ENCODE data around the gene HSCB.
"Not testable (repeated sequence)": the region's sequence is repeated elsewhere in the genome, so short reads cannot be mapped to it uniquely, and the experiment has no call there.

HSCB gene

GRCh38 chr22:28791841-28792490, 50.1 kb downstream of the HSCB start:
- no peak for DNase-seq (ENCODE audit: low spot score)

- DNase-seq (ENCODE audit: low spot score), result no peak
Observed at GRCh38 chr22:28792491-28793383, 50.9 kb downstream of the HSCB start.

- DNase-seq (ENCODE audit: low spot score), result no peak
Observed at GRCh38 chr22:28793976-28794584, 52.2 kb downstream of the HSCB start.

GRCh38 chr22:28795071-28795693, 53.3 kb downstream of the HSCB start:
- no peak for DNase-seq (ENCODE audit: low spot score)

- no peak for DNase-seq (ENCODE audit: low spot score)
Observed at GRCh38 chr22:28795932-28796856, 54.4 kb downstream of the HSCB start.

GRCh38 chr22:28798810-28799605, 57.2 kb downstream of the HSCB start:
- peak; percentile 55 for DNase-seq (ENCODE audit: low spot score)

- DNase-seq (ENCODE audit: low spot score), result peak; percentile 14
Observed at GRCh38 chr22:28799606-28800307, 57.9 kb downstream of the HSCB start.

GRCh38 chr22:28800308-28801041, 58.6 kb downstream of the HSCB start, which contains the start of gene XBP1:
Gene XBP1 (minus strand): TSS chr22:28800569.
- DNase-seq (ENCODE audit: low spot score), result peak; percentile 90

GRCh38 chr22:28801845-28802594, 60.2 kb downstream of the HSCB start:
- no peak for DNase-seq (ENCODE audit: low spot score)

GRCh38 chr22:28802595-28803123, 60.8 kb downstream of the HSCB start:
- DNase-seq (ENCODE audit: low spot score), result no peak

GRCh38 chr22:28805426-28805825, 63.6 kb downstream of the HSCB start:
- DNase-seq (ENCODE audit: low spot score), result not testable (repeated sequence)

All from CD4-positive, alpha-beta T cell treated with Interleukin-2 at 100 ng/mL for 4 hours (primary cell).